ENCODE data around the gene NOVA2.

NOVA2 gene

DNA sequence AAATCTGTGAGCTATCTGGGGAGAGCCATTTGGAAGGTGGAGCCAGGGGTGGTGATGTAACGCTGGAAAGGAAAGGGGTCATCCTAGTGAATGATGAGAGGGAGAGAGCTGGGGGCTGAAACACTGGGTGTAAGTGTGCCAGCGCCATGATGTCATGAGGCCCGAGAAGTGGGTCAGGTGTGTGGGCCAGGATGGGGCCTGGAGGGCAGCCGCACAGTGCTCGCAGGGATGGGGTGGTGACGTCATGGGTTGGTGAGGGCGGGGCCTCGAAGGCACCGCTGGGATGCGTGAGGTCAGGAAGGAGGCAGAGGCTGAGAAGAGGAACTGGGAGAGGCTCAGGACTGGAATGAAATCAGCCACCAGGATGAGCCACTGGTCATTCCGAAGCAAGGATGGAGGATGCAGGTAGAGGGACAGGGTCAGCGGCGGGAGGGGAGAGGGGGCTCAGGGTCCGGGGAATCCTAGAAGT is 26.0 kb upstream of the NOVA2 start:
- no peak for DNase-seq

DNA sequence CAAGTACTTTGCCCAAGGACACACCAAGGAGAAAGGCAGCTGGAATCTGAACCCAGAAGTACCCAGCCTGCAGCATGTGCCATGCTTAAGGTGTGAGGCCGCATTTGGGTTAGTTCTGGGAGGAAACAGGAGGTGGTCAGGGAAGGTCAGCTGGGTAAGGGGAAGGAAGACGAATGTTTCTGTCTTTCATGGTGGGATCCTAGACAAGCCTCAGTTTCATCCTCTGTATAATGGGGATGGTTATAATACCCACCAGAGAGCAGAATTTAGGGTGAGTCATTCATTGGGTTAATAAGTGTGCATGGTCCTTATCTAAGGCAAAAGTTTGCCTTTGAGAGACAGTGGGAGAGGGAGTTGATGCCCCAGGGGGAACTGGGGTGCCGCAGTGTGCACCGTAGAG is 25.2 kb upstream of the NOVA2 start:
- no peak for DNase-seq

DNA sequence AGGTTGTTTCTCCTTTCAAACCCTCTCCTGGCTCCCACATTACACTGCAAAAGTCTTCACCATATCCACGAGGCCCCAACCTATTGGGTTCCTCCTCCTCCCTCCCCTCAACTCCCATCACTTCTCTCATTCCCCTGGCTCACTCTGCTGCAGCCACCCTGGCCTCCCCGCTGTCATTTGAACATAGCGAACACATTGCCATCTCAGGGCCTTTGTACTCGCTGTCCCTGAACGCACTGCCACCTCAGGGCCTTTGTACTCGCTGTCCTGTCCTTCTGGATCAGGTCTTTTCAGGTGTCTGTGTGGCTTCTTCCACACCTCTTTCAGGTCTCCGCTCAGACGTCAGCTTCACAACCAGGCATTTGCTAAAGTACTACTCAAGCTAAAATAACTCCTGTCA is 23.3 kb upstream of the NOVA2 start:
- no peak for DNase-seq

DNA sequence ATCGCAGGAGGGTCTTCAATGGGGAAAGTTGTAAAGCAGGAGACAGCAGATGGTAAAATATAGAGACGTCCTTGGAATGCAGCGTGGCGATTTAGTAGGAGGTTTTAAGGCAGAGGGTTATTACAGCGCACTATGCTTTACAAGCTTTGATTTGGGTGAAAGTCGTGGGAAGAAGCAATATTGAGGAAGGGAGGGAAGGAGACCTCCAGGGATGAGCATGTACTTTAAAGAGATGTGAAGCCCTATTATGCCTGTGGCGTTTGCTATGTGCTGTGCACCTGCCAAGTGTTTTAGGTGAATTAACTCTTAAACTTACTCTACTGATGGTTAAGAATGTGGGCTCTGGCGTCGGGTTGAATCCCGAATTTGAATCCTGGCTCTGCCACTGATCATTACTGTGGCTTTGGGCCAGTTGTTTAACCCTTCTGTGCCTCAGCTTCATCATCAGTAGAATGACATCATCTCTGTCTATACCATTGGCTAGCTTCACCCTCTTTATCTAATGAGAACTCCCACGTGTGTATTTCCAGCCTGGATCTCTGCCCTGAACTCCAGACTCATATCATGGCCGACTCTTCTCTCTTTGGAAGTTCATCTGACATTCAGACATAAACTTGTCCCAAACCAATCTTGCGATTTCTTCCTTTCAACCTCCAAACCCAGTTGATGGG is 22.2 kb upstream of the NOVA2 start:
- no peak for DNase-seq

DNA sequence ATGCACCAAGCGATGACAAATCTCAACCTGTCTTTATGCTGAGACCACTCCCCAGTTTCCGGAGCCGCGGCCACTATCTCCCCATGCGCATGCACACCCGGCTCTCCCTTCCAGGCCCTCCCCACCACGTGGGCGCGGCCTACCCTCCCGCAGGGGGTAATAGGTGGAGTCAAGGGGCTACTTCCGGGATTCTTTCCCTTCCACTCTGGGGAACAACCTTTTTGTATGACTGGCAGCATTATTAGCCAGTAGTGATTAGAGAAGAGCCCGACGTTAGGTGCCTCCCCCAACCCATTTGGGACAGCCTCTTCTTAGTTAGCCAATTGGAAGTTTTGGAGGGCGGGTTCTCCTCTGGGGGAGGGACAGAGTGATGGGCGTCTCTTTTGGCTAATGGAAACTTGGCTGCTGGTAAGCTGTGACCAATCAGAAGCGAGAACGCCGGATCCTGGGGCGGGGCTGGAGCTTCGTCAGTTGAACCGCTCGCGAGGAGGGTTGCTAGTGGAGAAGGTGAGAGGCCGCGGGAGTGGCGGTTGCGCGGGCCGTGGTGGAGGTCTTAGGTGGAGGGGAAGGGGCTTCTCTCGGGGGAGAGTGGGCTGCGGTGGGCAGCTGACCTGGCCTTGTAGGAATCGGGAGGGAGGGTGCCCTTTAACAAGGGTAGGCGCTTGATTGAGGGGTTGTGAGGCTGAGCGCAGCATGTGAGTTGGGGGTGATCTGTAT is 21.5 kb upstream of the NOVA2 start, which contains the start of gene CCDC61:
CCDC61 (plus strand) TSS at position 470 of the 717 bp plus-strand sequence. CDS start 7,552 bp downstream, outside the sequence.
- peak; percentile 73 for DNase-seq

DNA sequence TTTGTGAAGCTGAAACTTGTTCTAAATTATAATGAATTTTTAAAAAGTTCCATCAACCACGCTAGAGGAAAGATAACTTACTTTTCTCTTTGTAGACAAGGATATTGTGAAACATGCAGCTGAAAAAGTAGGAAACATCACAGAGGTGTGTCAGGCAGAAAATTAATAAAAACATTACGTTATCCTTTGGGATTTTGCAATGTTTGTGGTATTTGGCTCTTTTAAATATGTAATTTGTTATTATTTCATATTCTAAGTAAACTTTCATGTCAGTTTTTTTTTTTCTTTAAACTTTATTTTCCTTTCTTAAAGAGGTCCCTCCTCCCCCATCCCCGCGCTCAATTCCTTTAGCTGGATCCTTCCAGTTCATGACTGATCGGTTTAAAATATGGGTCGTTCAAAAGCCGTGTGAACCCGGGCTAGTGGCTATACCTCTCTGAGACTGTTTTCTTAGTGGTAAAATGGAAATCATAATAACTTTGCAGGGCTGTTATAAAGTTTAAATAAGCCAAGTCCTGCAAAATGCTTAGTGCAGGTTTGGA is 20.9 kb upstream of the NOVA2 start:
- no peak for DNase-seq

DNA sequence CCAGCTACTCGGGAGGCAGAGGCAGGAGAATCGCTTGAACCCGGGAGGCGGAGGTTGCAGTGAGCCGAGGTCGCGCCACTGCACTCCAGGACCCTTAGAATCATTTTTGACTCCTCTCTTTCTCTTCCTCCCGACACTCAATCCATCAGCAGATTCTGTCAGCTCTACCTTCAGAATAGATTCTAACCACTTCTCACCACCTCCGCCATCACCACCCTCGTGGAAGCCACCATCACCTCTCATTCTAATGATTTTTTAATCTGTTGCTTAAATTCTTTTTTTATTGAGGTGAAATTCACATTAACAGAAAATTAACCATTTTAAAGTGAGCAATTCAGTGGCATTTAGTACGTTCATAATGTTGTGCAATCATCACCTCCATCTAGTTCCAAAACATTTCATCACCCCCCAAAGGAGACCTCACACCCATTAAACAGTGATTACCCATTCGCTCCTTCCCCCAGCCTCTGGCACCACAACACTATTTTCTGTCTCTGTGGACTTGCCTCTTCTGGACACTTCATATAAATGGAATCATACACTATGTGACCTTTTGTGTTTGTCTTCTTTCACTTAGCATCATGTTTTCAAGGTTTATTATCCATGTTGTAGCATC is 16.6 kb upstream of the NOVA2 start:
- no peak for DNase-seq

DNA sequence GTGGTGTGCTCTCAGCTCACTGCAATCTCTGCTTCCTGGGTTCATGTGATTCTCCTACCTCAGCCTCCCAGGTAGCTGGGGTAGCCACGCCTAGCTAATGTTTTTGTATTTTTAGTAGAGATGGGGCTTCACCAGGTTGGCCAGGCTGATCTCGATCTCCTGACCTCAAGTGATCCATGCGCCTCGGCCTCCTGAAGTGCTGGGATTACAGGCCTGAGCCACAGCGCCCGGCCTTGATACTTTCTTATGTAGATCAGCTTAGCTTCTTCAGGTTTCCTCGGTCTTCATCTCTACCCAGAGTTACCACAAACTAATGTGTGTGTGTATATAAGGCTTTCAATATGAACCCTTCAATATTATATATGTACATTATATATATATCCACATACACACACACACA is 11.7 kb upstream of the NOVA2 start:
- DNase-seq, result no peak

DNA sequence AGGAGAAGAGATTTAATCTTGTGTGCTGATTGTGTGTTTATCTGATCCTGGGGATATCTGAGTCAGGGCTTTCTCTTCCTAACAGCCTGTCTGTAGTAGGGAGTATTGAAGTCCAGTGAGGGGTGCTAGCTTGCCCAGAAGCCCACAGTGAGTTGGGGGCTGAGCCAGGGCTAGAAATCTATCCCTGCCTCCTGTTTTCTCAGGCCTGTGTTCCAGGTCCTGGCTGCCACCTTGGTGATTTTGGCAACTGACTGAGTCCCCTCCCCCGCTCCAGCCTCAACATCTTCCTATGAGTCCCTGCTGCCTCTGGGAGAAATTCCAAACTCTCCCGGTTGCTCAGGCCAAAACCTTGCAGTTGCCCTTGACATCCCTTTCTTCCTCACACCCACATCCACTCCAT is 7.7 kb upstream of the NOVA2 start:
- no peak for DNase-seq

DNA sequence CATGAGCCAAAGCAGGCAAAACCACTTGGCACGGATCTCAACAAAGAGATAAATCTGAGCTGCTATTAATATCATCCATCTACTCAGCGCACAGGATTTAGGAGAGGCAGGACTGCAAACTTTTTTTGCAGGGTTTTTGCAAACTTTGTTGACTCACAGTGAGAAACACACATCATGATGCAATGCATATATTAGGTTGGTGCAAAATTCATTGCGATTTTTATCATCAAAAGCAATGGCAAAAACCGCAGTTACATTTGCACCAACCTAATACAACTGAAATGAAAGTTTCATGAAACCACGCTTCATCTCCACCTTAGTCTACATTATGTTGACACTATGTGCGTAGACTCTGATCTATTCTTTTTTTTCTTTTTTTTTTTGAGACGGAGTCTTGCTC is 4.5 kb upstream of the NOVA2 start:
- no peak for DNase-seq

DNA sequence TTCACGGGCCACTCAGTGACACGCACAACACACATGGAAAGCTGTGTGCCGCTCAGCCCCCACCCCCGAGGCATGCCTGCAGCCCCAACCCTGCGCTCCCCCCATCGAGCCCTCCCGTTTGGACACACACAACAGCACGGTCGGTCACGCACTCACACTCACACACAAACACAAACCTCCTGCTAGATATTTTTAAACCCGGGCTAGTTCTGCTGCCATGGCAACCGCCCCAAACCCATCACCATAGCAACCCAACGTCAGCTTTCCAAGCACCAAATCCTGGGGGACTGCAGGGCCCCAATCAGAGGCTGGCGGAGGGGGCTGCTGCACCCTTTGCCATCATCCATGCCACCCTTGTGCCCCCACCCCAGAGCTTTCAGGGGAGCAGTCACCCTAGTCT is 2.5 kb upstream of the NOVA2 start:
- DNase-seq, result no peak

DNA sequence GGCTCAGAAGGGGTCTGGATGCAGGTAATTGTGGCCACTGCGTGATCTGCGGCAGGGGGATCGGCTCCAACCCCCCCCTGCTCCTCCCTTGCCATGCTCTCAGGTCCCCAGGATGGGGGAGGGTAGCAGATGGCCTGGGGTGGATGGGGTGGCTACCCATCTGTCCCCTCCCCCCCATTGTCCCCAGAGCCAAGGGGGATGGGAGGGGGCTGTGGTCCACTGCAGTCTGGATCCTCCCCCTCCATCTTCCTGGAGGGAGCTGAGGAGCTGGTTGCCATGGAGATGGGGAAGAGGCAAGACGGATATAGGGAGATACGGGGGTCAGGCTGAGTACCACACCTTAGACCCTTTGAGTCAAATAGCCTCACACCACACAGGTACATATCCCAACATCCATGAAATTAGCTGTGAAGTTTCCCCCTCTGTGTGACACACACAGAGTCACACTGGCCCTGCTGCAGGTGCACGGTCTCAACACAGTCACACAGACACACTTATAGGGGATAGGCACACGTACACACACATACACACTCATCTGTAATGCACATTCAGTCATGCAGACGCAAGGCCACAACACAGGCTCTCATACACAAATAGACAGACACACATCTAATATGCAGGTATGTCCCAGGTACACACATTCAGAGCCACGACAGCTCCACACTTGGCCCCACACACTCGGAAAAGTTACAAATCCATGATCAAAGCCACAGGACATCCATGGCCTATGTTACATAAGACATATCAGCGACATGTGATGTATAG is 1.8 kb upstream of the NOVA2 start:
- DNase-seq, result no peak

DNA sequence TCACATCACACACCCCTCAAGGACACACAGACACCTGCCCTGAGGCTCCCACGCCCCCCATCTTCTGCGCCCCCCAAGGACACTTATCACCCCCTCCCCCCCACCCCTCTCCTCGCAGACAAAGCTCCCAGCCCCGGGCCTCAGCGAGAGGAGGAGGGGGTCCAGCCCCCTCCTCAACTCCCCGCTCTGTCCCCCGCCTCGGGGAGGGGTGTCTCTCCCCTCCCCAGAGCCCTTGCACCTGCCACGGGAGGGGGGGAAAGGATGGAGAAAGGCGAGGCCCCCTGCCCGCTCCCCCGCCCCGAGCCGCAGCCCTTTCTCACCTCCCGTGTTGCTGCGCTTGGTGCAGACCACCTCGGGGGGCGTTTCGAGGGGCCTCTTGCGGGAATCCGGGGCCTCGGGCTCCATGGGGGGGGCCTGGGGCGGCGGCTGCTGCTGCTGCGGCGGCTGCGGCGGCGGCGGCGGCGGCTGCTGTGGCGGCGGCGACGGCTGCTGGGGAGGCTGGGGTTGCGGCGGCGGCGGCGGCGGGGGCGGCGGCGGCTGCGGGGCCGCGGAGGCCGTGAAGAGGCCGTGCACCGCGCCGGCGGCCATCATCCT is 621 bp downstream of the NOVA2 start:
- no peak for DNase-seq

DNA sequence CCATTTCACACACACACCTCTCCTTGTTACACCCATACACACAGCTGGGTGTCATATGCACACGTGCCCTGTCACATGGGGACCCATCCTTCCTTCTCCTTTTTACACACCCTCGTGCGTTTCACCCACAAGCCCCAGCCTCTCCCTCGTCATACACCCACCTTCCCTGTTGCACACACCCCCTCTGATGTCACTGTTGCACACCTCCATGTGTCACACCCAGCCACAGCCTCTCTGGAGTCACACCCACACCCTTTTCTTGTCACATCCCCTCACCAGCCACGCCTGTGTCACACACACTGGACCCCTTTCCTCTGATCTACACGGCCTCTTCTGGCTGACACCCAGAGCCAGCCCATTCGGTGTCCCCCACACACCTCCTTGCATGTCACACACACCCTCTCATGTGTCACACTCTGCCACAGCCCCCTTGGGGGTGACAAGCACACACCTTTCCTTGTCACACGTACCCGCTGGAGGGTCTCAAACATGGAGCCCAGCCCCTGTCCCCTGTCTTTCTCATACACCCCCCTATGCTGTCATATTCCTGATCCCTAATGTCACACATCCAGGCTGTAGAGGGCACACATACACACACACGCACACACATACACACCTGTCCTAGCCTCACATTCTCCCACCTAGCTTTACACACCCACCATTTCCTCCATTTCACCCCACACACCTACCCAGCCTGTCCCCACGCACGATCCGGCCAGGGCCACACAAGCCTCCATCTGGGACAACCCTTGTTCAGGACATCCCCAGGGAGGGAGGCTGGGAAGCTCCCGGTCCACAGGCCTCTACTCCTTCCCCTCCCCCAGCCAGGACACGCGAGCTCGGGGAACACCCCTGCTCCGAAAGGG is 1.4 kb downstream of the NOVA2 start:
- no peak for DNase-seq

DNA sequence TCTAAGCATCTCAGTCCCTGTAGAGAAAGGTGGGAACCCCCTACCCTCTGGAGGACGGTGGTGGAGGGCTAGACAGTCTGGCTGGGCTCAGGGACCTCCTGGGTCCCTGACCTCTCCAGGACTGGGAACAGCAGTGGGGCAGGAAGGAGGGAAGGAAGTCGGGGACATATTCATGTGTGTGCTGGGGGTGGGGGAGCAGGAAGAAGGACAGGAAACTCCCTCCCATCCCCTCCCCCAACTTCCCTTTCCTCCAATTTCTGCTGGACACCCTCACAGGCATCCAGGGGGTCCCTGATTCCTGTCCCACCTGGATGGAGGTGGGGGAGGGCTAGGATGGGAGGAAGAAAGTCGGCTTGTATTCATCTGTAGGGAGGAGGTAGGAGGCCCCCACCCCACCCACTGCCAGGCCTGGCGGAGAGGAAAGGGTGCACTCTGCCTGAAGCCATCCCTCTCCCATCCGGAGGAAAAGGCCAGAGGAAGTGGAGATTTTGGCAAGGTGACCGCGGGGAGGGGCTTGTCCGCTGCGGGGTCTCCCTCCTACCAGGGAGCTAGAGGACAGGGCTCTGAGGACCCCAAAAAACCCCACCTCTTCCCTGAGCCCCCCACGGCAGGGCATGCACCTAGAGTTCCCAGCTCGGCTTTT is 2.3 kb downstream of the NOVA2 start:
- no peak for DNase-seq

DNA sequence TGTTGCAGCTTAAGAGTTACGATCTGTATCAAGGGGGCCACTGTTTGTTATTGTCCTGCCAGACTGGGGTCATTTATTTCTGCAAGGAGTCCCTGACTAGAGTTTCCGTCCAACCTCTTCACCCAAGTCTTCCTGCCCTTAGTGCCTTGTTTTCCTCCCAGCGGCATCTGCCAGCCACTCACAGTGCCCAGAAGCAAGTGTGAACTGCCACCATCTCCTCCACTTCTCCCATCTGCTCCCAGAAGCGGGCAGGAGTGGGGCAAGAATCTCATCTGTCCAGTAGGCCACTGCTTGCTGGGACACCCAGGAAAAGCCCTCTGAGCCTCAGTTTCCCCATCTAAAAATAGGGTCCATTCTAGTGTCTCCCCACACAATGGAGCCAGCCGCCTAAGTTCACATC is 4.0 kb downstream of the NOVA2 start:
- DNase-seq, result no peak

DNA sequence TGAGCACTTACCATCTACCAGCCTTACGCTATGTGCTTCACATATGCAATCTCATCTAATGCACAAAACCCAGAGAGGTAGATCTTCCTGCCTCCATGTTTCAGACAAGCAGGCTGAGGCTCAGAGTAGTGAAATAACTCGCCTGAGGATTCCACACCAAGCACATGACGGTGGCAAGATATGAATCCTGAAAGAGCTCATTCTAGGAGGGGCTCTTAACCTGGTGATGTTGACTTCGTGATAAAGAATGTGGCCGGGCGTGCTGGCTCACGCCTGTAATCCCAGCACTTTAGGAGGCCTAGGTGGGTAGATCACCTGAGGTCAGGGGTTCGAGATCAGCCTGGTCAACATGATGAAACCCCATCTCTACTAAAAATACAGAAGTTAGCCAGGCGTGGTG is 5.0 kb downstream of the NOVA2 start:
- no peak for DNase-seq

DNA sequence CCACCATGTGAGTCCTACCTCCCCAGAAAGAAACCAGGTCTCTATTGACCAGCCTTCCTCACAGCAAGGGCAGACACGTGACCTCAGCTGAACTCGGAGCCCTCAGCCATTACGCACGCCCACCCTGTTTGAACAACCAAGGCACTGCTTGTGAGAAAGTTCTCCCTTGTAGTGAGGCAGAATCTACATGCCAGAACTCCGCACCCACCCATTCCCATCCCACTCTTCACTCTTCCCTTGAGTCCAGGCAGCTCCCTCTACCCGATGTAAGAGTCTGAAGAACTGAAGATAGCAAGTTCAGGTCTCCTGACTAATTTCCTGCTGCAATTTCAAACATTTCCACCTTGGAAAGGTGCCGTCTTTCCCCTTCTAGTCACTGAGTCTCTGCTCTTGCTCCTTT is 6.4 kb downstream of the NOVA2 start:
- DNase-seq, result no peak

DNA sequence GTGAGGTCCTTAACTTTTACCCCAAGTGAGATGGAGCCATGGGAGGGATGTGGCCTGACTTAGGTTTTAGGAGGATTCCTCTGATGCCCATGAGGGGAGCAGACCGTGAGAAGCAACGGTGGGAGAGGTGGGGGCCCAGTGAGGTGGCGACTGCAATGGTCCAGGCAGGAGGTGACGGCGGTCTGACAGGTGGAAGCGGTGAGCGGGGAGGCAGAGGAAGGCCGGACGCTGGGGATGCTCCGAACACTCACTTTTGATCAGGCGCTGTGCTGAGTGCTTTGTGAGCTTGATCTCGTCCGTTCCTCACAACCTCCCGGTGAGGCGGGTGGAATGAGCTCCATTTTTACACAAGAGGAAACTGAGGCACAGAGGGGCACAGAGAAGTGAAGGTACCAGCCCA is 11.6 kb downstream of the NOVA2 start:
- DNase-seq, result no peak

DNA sequence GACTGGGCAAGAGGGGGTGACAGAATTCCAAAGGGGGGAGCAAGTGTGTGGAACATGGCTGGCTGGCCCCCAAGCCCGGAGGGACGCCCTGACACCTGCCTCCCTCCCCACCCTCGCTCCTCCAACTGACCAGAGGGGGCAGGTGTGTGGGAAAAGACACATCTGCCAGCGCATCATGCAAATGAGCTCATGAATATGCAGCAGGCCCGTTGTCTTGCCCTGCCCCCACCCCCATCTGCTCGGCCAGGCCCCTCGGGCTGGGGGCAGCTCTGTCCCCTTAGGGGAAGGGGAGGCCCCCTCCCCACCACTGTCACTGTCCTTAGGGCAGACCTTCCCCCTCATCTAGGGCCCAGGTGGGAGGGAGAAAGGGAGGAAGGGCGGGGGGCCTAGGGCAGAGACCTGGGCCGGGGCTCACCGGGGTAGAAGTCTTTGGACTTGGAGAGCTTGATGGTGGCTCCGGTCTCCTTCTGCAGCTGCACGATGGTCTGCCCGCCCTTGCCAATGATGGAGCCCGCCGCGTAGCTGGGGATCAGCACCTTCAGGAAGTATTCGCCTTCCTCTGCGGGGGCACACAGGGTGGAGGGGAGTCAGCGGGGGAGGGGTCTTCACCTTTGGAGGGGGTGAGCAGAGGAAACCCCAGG is 12.9 kb downstream of the NOVA2 start:
- no peak for DNase-seq
